Measurements from ENCODE around the gene ITPKB.

GRCh38 chr1:226617109-226617508, 122.0 kb downstream of the ITPKB start:
- TF ChIP-seq, protein P1, sequence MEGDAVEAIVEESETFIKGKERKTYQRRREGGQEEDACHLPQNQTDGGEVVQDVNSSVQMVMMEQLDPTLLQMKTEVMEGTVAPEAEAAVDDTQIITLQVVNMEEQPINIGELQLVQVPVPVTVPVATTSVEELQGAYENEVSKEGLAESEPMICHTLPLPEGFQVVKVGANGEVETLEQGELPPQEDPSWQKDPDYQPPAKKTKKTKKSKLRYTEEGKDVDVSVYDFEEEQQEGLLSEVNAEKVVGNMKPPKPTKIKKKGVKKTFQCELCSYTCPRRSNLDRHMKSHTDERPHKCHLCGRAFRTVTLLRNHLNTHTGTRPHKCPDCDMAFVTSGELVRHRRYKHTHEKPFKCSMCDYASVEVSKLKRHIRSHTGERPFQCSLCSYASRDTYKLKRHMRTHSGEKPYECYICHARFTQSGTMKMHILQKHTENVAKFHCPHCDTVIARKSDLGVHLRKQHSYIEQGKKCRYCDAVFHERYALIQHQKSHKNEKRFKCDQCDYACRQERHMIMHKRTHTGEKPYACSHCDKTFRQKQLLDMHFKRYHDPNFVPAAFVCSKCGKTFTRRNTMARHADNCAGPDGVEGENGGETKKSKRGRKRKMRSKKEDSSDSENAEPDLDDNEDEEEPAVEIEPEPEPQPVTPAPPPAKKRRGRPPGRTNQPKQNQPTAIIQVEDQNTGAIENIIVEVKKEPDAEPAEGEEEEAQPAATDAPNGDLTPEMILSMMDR (IDR thresholded peaks at IDR 0.05; ENCODE audit: low read depth, low read length), result no peak
- TF ChIP-seq MAX (IDR thresholded peaks at IDR 0.05; ENCODE audit: low read depth, low read length) (no peak), POLR2A (IDR thresholded peaks at IDR 0.05; ENCODE audit: extremely low read depth, insufficient read length) (no peak), MYC (IDR thresholded peaks at IDR 0.05; ENCODE audit: low read depth, low read length) (no peak)
